A673 (cell line): ENCODE data around the gene MPEG1.

Experiments used
- EZH2 ChIP-seq: fragments of 200-600 bp; sonication (generic); IDR thresholded peaks from 2 replicates; pipeline ENCODE4 v1.6.1; 2017; ENCODE audit warnings: borderline replicate concordance, low read depth, mild to moderate bottlenecking, mixed read lengths, antibody characterized with exemption, low read length; ENCODE audit not compliant: poor library complexity, severe bottlenecking
- TF ChIP-seq, protein P1 (sequence below): fragments of 300-800, 200-600 bp; sonication (generic); conservative IDR thresholded peaks from 2 replicates; pipeline ENCODE4 v1.5.1; 2017; ENCODE audit warnings: low read depth, mild to moderate bottlenecking, antibody characterized with exemption, low read length, moderate library complexity, mixed read lengths

DNA sequence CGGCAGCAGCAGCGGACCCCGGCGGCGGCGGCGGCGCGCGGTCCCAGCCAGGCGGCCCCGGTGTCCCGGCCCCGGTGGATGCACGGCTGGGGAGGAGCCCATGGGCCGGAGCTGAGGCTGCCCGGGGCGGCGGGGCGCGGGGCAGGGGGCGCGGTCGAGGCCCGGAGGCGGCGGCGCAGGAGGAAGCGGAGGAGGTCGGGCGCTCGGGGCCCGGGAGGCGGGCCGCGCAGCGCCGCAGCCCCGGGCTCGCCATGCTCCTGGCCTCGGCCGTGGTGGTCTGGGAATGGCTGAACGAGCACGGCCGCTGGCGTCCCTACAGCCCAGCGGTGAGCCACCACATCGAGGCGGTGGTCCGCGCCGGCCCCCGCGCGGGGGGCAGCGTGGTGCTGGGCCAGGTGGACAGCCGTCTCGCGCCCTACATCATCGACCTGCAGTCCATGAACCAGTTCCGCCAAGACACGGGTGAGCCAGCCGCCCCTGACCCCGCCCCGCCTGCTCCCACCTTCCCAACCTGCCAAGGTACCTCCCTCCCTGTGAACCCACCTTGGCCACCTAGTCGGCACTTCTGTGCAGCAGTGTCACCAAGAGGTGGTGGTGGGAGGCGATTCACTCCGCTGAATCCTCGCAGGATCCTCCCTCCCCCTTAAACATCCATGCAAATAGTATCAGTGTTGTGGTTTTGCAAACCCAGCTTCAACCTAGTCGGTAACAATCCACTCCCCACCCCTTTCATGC, 40.2 kb downstream of the MPEG1 start:
- no peak for TF ChIP-seq EZH2
- TF ChIP-seq, protein P1, sequence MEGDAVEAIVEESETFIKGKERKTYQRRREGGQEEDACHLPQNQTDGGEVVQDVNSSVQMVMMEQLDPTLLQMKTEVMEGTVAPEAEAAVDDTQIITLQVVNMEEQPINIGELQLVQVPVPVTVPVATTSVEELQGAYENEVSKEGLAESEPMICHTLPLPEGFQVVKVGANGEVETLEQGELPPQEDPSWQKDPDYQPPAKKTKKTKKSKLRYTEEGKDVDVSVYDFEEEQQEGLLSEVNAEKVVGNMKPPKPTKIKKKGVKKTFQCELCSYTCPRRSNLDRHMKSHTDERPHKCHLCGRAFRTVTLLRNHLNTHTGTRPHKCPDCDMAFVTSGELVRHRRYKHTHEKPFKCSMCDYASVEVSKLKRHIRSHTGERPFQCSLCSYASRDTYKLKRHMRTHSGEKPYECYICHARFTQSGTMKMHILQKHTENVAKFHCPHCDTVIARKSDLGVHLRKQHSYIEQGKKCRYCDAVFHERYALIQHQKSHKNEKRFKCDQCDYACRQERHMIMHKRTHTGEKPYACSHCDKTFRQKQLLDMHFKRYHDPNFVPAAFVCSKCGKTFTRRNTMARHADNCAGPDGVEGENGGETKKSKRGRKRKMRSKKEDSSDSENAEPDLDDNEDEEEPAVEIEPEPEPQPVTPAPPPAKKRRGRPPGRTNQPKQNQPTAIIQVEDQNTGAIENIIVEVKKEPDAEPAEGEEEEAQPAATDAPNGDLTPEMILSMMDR: no peak
